ENCODE measurements around the gene CCDC91.
"Not testable (repeated sequence)": the region's sequence is repeated elsewhere in the genome, so short reads cannot be mapped to it uniquely, and the experiment has no call there.

The CCDC91 gene

DNA sequence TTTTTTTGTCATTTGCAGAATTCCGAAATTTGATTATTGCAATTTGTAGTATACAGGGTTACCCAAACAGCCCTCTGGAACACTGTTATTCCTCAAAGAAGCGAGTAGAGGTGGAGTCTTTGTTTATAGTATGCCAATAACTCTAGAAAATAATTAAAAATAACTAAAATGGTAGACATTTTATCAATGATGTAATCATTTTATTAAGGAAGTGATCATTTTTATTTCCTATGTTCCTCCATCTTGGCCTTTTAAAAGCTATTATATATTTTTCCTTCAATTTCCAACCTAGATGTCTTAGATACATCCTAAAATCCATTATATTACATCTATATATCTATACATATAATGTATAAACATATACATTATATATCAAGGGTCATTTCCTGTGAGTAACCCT lies 106.0 kb downstream of the CCDC91 start:
- DNase-seq: no peak

DNA sequence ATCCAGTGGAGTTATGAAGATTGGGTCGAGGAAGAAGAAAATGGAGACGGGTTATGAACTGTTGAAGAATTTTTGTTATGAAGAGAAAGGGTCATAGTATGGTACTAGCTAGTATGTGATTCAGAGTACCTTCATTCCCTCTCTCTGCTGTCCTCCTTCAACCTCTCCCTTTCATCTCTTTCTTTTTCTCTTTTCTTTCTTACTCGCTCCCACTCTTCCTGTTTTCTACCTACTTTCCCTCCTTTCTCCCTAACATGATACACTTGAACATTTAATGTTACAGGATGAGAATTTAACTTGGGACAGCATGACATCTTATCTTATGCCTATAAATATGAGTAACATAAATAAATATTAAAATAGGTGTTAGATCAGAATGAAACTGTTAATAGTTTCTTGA lies 112.9 kb downstream of the CCDC91 start:
- no peak for DNase-seq

GRCh38 chr12:28306535-28306934 lies 116.3 kb downstream of the CCDC91 start:
- DNase-seq: no peak

GRCh38 chr12:28308891-28309290 lies 118.6 kb downstream of the CCDC91 start:
- no peak for DNase-seq

DNA sequence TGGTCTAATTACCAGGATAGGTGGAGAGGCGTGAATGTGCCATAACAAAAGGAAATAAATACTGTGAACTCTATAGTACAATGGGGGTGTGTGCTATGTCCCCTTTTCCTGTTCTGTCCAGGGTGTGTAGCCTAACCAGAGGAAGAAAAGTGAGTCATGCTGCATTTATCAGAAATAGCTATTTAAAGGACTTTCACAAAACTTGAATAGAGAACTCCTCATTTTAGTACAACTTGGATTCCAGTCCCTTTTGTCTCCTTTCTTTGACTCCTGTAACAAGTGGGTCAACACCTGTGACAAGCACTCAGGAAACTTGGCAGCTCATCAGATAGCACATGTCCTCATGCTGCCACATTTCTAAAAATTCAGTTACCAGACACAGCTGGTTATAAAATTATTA lies 123.4 kb downstream of the CCDC91 start:
- DNase-seq: no peak

DNA sequence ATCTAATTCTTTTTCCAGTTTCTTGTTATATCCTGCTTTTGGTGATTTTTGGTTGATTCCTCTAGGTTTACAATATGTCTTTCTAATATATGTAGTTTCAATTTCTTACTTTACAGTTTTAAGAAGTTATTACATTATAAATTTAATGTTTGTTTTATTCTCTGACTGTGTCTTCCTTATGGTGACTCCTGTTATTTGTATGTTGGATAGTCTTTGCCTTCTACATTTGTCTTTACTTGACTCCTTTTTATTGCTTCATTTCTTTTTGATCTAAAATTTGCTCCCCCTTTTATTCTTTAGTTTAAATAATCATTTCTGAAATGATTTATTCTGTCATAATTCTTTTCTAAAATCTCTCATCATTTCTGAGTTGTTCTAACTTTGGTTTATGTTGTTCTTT lies 125.8 kb downstream of the CCDC91 start:
- no peak for DNase-seq

GRCh38 chr12:28318273-28318672 lies 128.0 kb downstream of the CCDC91 start:
- no peak for DNase-seq

DNA sequence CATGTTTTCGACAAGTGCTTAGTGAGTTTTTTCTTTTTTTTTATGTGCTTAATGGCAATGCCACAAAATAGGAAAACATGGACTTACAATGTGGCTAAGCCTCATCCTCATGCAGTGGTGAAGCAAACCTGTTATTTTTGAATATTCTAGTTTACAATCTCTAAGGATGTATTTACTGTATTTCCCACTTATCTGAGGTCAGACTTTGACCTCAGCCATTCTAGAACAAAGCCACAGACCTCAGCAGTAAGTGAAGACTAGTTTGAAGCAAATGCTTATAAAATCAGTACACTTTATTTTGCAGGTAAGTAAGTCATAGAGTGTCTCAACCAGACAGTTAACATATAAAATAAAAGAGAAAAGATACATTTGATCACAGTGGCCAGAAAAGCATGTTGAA lies 130.1 kb downstream of the CCDC91 start:
- no peak for DNase-seq

DNA sequence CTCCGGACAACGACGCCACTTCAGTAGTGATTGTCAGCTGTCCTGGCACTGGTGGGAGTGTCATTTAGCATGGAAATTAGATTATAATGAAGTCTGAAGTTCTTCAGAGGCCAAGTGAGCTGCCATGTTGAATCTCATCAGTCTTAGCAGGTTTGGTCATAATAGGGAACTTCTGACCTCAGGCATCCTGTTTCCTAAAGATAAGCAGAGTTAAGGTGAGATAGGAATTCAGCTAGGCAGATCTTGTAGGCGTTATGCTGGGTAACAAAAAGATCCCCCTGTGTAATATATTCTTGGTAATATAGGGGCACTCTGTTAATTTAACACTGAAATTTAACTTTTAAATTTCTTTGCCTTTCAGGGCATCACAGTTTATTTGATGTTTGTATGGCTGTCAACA lies 137.5 kb downstream of the CCDC91 start:
- no peak for DNase-seq

GRCh38 chr12:28328967-28329366 lies 138.7 kb downstream of the CCDC91 start:
- no peak for DNase-seq

- not testable (repeated sequence) for DNase-seq
Observed at GRCh38 chr12:28329727-28330126, 139.5 kb downstream of the CCDC91 start.

GRCh38 chr12:28330232-28330631 lies 140.0 kb downstream of the CCDC91 start:
- DNase-seq: not testable (repeated sequence)

DNA sequence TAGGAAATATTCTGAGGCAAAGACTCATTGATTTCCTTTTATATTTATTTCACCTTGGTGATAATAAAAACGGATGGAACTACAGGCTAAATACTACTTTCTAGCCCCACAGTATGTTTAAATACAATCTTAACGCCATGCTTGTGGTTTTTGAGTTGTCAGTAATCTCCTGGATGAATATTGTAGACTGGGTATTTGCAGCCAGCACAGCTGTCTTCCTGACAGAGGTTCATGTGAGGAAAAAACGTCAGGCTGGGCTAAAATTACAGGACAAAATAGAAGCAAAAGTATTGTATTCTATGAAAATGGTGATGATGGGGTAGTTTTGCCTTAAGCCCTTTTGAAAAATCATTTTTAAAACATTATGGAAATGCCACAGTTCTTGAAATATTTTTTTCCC lies 140.9 kb downstream of the CCDC91 start:
- no peak for DNase-seq

DNA sequence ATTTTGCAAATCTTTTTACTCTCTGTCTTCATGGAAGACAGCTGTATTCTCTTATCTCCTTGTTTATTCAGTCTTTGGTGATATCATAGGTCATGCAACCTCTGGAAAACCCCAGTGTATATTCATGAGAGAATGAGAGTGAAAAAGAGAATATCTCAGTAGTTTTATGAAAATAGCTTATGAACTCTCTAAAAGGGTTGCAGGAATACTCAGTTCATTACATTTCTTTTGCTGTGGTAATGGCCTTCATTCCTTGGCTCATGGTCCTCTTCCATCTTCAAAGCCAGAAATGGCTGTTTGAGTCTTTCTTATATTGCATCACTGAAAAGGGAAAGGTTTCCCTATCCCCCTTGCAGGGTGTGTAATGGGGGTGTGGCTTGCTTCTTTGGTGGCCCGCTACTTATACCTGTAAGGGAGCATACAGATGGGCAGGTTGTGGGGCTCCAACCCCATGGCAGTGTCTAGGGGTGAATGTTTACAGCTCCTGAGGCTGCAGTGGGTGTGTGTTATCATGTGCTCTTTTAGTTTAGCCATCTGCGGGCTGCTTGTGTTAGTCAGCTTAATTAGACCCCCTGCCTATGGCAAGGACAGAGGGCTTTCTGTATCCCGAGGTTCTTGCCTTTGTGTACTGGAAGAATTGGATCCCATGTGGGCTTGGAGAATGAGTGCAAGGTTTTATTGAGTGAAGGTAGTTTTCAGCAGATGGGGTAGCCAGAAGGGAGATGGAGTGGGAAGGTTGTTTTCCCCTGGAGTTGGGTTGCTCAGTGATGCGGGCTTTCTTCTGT lies 150.2 kb downstream of the CCDC91 start:
- DNase-seq: no peak

DNA sequence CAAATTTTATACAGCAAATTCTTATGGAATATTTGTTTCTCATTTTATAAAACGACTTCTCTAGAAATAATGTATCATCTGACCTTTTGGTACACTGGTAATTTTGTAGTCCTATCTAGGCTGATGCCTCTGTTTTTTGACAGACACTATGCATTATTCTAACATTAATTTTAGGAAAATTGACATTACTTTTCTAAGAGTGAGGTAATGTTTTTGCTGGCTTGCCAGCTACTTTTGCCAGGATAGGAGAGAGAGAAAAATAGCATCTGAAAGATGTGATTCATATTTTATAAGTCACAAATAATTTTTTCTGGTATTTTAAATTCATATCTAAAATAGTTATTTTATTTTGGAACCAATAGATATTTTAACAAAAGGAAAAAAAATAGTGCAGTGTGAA lies 153.5 kb downstream of the CCDC91 start:
- DNase-seq: no peak

- DNase-seq: no peak
Observed at GRCh38 chr12:28346567-28346966, 156.3 kb downstream of the CCDC91 start.

GRCh38 chr12:28349196-28349595 lies 158.9 kb downstream of the CCDC91 start:
- DNase-seq: no peak

DNA sequence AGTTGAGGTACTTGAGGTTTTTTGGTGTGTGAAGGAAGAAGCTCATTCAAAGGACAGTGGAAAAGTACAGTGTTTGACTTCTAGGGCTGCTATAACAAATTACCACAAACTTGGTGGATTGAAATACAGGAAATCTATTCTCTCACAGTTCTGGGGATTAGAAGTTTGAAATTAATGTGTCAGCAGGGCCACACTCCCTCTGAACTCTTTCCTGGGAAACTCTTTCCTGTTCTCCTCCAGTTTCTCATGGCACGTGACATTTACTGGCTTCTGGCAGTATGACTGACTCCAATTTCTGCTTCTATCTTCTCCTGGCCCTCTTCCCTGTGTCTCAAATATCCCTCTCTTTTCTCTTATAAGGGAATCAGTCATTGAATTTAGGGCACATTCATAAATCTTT lies 160.2 kb downstream of the CCDC91 start:
- DNase-seq: no peak

DNA sequence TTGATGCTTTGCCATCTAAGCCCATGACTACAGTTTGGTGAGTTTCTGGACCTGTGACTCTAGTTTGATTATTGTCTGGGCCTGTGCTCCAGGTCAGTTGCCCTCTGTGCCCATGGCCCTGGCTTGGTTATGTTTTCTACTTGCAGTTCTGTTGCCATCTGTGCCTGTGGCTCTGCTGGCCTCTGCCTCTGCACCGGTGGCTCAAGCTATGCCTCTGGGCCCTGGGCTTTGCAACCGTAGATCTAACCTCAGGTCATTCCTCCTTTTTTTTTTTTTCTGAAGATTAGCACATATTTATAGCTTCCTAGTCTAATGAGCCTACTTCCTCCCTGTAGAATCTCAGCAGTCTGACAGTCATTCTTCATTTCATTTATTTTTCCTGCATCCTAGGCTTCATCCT lies 161.2 kb downstream of the CCDC91 start:
- DNase-seq: no peak

GRCh38 chr12:28355161-28355560 lies 164.9 kb downstream of the CCDC91 start:
- no peak for DNase-seq

DNA sequence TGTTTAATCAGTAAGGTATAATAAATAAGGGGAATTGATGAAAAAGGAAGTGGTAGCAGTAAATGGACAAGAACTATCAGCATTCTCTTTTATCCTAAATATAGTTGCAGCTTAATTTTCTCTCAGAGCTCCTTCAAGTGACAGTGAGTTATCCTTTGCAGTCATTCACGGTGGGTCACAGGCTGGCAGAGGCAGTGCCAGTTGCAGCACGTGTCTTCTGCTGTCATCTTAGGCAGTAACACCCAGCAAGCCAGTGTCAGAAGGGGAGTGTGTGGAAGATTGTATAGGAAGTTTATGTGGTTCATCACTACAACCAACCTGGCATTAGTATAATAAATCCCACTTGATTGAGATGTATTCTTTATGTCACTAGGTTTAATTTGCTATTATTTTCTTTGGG lies 170.0 kb downstream of the CCDC91 start:
- DNase-seq: no peak

DNA sequence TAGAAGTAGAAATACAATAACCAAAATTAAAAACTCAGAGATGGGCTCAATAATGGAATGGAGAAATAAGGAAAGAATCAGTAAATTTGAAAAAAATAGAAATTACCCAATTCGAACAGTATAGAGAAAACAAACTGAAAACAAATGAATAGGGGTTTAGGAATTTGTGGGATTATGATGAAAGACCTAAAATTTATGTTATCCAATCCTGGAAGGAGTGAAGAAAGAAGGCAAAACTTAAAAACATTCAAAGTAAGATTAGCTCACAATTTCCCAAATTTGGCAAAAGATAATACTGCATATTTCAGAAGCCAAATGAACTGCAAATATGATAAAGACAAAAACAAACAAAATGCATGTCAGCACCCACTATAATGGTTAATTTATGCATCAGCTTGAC lies 177.1 kb downstream of the CCDC91 start:
- DNase-seq: no peak

DNA sequence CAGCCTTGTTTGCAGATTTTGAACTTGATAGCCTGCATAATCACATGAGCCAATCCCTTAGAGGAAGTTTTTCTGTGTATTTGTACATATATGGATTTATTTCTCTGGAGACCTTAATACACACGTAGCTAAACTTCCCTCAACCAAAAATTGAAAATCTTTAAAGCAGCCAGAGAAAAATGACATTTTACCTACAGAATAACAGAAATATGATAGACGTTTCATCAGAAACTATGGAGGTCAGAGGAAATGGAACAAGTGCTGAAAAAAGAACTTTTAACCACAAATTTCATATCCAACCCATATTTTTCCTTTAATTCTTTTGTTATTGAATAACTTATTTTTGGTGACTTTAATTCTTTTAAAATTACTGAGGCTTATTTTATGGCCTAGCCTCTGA lies 177.7 kb downstream of the CCDC91 start:
- no peak for DNase-seq

- no peak for DNase-seq
Observed at GRCh38 chr12:28369483-28369882, 179.2 kb downstream of the CCDC91 start.

DNA sequence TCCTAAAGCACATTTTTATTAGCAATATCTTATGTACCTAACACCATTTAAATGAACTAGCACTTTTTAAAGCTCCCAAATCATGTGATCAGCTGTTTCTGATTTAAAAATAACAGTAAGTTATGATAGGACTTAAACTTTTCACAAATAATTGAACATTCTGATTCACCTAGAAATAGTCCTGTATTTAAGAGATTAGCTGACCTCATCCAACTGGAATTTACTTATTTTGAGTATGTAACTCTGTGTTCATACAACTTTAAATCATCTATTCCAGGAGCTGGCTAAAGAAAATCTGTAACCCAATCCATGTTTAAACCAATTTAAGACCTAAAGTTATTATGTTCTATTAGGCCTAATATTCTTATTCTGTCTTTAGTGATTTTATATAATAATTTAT lies 184.3 kb downstream of the CCDC91 start:
- DNase-seq: no peak

All from NCI-H526 (cell line).